Pons (tissue), 1 donor: ENCODE data around the gene ATF7.

ENCODE experiments used
- DNase-seq: peaks from one replicate; pipeline ENCODE4 v3.0.0-alpha.2; 2016; ENCODE audit warnings: low spot score

ATF7 gene

DNA sequence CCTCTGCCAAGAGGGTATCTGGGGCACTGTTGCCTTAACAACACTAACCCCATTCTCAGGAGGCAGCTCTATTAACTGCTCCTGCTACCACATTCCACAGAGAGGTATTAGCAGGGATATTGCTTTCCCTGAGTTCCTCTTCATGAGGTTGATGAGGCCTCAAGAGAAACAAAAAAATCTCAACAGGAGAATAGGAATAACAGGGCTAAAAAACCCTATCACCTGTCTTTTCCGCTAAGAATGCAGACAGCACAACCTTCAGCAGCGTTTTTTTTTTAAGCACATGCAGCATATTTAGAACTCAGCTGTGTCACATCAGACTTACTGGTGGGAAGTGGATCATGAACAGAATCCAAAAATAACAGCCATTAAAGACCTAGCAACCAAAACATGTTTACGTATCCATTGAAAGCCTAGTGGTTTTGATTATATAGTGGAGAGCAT, 29.2 kb downstream of the ATF7 start:
- DNase-seq = no peak

GRCh38 chr12:53594897-53595615, 31.1 kb downstream of the ATF7 start:
- DNase-seq = no peak

DNA sequence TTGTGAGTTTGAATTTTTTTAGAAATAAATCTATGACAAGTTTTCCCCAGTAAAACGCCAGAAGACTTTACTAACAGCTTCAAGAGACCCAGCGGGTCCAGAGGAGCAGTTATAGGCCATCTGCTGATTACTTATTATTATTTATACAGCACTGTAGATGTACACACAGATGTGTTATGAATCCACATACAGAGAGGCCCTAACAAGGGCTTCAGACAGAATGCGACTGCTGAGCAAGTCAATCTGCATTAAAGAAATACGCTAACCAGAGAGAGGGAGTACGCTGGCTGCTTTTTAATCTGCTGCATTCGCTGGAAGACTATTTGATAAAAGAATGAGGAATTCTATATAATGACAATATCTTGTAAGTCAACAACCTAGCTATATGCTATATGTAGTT, 32.5 kb downstream of the ATF7 start:
- DNase-seq = peak; percentile 59

DNA sequence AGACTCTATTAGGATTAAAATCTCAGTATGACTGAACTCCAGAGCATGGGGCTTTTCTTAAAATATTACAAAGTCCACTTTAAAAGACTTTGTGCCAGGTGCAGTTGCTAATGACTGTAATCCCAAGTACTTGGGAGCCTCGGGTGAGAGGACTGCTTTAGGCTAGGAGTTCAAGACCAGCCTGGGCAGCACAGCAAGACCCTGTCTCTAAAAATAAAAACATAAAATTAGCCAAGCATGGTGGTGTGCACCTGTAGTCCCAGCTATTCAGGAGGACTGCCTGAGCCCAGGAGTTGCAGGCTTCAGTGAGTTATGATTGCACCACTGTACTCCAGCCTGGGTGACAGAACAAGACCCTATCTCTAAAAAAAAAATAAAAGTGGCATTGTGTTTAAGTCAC, 33.2 kb downstream of the ATF7 start:
- no peak for DNase-seq

DNA sequence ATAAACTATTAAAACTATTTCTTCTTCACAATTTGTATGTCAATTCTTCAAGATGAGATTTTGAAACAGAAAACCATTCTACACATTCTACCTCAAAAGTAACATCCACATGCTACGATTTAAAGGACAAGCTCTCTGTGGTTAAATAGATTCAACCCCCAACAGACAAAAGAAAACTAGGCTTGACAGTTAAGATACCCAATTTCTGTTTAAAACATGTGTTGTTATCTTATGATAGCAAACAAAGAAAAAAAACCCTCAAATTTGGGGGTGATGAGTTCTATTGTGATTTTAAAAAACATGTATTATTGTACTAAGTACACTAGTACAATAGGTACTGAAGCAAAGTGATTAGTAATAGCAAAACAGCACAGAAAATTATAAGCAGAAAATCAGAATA, 33.8 kb downstream of the ATF7 start:
- no peak for DNase-seq

- peak; percentile 84 for DNase-seq
Observed at GRCh38 chr12:53591301-53592206, 34.6 kb downstream of the ATF7 start.

DNA sequence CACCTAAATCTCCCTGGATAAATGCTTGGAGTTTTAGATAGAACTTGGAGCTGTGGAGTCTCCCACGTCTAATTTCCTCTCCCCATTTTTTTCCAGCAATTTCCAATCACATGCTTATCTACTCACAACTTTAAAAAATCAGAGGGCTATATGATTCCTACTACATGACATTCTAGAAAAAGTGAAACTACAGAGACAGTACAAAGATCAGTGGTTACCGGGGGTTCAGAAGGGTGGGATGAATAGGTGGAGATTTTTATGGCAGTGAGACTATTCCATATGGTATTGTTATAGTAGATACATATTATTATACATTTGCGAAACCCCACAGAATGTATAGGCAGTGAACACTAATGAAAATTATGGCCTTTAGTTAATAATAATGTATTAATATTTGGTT, 35.5 kb downstream of the ATF7 start:
- no peak for DNase-seq

GRCh38 chr12:53589915-53590314, 36.3 kb downstream of the ATF7 start:
- DNase-seq = no peak

DNA sequence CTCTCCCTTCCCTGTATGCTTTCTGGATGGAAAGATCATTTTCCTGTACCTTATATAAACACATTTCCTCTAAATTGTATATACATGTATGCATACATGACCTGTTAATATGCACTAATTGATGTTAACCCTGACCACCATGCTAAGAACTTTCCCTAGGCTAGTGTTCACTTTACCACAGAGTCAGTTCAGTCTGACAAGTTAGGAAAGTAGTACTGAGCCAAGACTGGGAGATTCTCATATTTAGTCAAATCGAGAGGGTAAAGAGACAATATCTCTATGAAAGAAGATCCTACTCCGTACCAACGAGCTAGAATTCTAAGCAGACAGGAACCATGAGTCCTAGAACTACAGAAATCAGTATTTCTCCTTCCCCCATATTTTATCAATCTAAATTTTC, 36.8 kb downstream of the ATF7 start:
- DNase-seq = no peak

- no peak for DNase-seq
Observed at GRCh38 chr12:53588123-53588522, 38.1 kb downstream of the ATF7 start.

GRCh38 chr12:53586745-53587144, 39.4 kb downstream of the ATF7 start:
- DNase-seq = no peak

- DNase-seq = no peak
Observed at GRCh38 chr12:53585448-53586125, 40.6 kb downstream of the ATF7 start.

GRCh38 chr12:53579545-53579955, 46.6 kb downstream of the ATF7 start:
- no peak for DNase-seq

DNA sequence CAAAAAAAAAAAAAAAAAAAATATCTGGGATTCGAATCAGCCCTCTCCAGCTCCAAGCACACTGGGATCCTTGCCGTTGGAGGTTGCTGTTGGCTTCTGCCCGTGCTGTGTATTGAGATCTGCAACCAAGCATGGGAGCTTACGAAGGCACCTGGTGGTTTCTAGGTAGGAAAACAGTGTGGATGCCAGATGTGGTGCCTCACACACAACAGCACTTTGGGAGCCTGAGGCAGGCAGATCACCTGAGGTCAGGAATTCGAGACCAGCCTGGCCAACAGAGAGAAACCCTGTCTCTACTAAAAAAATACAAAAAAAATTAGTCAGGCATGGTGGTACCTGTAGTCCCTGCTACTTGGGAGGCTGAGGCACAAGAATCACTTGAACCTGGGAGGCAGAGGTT, 47.4 kb downstream of the ATF7 start:
- DNase-seq = no peak

GRCh38 chr12:53577941-53578352, 48.2 kb downstream of the ATF7 start:
- DNase-seq = no peak

GRCh38 chr12:53575502-53576249, 50.5 kb downstream of the ATF7 start:
- DNase-seq = no peak

GRCh38 chr12:53572134-53572758, 53.9 kb downstream of the ATF7 start:
- DNase-seq = no peak

DNA sequence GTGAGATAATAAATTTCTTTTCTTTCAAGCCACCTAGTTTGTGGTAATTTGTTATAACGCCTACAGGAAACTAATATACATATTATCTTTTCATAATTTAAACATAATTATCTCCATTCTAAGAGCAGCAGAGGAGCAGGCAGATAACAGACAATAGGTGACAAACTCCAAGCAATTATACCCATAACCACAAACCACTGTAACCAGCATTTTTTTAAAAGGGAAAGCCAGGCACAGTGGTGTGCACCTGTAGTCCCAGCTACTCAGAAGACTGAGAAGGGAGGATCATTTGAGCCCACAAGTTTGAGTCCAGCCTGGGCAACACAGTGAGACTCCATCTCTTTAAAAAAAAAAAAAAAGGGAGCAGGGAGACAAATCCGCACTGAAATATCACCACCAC, 54.9 kb downstream of the ATF7 start:
- no peak for DNase-seq

DNA sequence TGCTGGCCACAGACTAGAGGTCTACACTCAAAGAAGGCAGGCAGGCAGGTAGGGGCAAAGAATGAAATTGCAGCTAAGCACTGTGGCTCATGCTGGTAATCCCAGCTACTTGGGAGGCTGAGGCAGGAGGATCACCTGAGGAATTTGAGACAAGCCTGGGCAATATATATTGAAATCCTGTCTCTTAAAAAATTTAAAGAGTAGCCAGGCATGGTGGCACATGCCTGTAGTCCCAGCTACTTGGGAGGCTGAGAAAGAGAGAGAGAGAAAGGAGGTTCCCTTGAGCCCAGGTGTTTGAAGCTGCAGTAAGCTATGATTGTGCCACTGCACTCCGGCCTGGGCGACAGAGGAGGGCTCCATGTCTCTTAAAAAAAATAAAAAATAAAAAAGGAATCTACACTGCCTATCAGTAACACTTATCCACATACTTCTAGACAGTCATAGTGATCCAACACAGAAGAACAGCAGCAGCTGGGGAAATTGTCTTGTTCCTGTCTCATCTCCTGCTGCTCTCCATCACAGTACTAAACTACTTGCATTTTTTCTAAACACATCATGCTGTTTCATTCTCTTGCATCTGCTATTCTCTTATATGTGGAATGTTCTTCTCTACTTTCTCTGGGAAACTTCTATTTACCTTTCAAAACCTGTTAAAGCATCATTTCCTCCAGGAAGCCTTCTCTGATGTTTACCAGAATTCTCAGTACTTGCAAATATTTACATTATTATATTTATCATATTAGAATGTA, 57.2 kb downstream of the ATF7 start:
- DNase-seq = no peak

DNA sequence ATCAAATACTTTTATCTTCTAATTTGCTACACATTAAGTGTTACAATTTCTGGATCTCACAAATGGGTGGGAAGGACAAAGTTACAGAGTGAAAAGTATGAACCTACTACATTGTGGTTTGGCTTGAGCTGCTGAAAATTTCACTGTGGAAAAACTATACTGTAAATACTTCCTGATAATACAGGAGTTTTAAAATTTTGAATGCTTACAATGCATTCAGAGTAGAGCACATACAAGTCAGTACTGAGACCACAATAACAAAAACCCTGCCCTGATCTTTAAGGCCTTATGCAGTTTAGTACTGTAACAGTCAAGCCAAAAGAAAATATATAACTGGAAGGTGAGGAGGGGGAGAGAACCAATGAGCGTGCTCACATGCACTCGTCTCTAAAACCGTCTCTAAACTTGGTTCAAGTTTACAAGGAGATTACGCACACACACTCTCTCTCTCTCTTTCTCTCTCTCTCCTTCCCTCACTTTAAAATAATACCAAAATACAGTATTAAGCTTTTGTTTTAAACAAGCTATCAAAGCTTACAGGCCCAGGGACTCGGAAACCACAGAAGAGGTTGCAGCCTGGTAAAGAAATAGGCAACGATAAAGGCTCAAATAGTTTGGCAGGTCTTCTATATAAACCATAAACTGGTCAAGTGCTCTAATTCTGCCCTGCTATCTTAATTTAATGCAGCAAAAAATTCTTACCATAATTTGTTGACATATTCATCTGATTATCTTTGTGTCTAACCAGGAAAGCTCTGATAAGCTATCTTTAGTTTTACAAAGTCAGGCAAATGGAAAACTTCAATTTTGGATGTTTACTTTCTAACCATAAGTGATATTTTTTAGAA, 58.0 kb downstream of the ATF7 start:
- DNase-seq = no peak
